Right kidney (tissue), 9 donors: ENCODE data around the gene PPP1R3G.
"Not testable (repeated sequence)": the region's sequence is repeated elsewhere in the genome, so short reads cannot be mapped to it uniquely, and the experiment has no call there.

Experiments
- DNase-seq: peaks from one replicate; pipeline ENCODE4 v3.0.0-alpha.2; 2016
- long read RNA-seq, 8 donors: transcript quantifications; one replicate each; lab custom pipeline, GENCODE V29; 2026

Gene PPP1R3G
- long read RNA-seq, donor 1, full-length matches to known transcripts, result 7 of 7 reads
- long read RNA-seq, donor 1, partial matches to known transcripts, result 0 of 7 reads
- long read RNA-seq, donor 1, other reads (novel, unspliced or antisense), result 0 of 7 reads
- long read RNA-seq, donor 2, full-length matches to known transcripts, result 6 of 6 reads
- long read RNA-seq, donor 2, partial matches to known transcripts, result 0 of 6 reads
- long read RNA-seq, donor 2, other reads (novel, unspliced or antisense), result 0 of 6 reads
- long read RNA-seq, donor 3, full-length matches to known transcripts, result 6 of 6 reads
- long read RNA-seq, donor 3, partial matches to known transcripts, result 0 of 6 reads
- long read RNA-seq, donor 3, other reads (novel, unspliced or antisense), result 0 of 6 reads
- long read RNA-seq, donor 4, full-length matches to known transcripts, result 13 of 13 reads
- long read RNA-seq, donor 4, partial matches to known transcripts, result 0 of 13 reads
- long read RNA-seq, donor 4, other reads (novel, unspliced or antisense), result 0 of 13 reads
- long read RNA-seq, donor 5, full-length matches to known transcripts, result 7 of 7 reads
- long read RNA-seq, donor 5, partial matches to known transcripts, result 0 of 7 reads
- long read RNA-seq, donor 5, other reads (novel, unspliced or antisense), result 0 of 7 reads
- long read RNA-seq, donor 6, full-length matches to known transcripts, result 8 of 8 reads
- long read RNA-seq, donor 6, partial matches to known transcripts, result 0 of 8 reads
- long read RNA-seq, donor 6, other reads (novel, unspliced or antisense), result 0 of 8 reads
- long read RNA-seq, donor 7, full-length matches to known transcripts, result 4 of 138 reads
- long read RNA-seq, donor 7, partial matches to known transcripts, result 134 of 138 reads
- long read RNA-seq, donor 7, other reads (novel, unspliced or antisense), result 0 of 138 reads
- long read RNA-seq, donor 8, full-length matches to known transcripts, result 3 of 3 reads
- long read RNA-seq, donor 8, partial matches to known transcripts, result 0 of 3 reads
- long read RNA-seq, donor 8, other reads (novel, unspliced or antisense), result 0 of 3 reads

GRCh38 chr6:5084781-5085647 is at the start of gene PPP1R3G:
Gene PPP1R3G, plus strand, starts transcription at chr6:5085341. Its CDS starts 145 bp downstream, at chr6:5085486.
- peak; percentile 91 for DNase-seq

GRCh38 chr6:5036269-5036668 is 48.9 kb upstream of the PPP1R3G start:
- DNase-seq, result no peak

GRCh38 chr6:5041955-5042354 is 43.2 kb upstream of the PPP1R3G start:
- no peak for DNase-seq

- no peak for DNase-seq
These were observed 42.7 kb upstream of the PPP1R3G start for GRCh38 chr6:5042436-5042835.

GRCh38 chr6:5044866-5045265 is 40.3 kb upstream of the PPP1R3G start:
- DNase-seq, result no peak

GRCh38 chr6:5045416-5045815 is 39.7 kb upstream of the PPP1R3G start:
- DNase-seq, result no peak

- no peak for DNase-seq
These were observed 38.7 kb upstream of the PPP1R3G start for GRCh38 chr6:5046430-5046829.

- no peak for DNase-seq
These were observed 35.1 kb upstream of the PPP1R3G start for GRCh38 chr6:5050009-5050408.

- DNase-seq, result no peak
These were observed 33.7 kb upstream of the PPP1R3G start for GRCh38 chr6:5051394-5051793.

GRCh38 chr6:5053038-5053437 is 32.1 kb upstream of the PPP1R3G start:
- no peak for DNase-seq

GRCh38 chr6:5053864-5054244 is 31.3 kb upstream of the PPP1R3G start:
- no peak for DNase-seq

- DNase-seq, result no peak
These were observed 30.8 kb upstream of the PPP1R3G start for GRCh38 chr6:5054245-5054873.

GRCh38 chr6:5055118-5055517 is 30.0 kb upstream of the PPP1R3G start:
- no peak for DNase-seq

GRCh38 chr6:5058254-5058653 is 26.9 kb upstream of the PPP1R3G start:
- DNase-seq, result no peak

GRCh38 chr6:5059036-5059896 is 25.9 kb upstream of the PPP1R3G start:
- DNase-seq, result no peak

GRCh38 chr6:5060439-5060838 is 24.7 kb upstream of the PPP1R3G start:
- not testable (repeated sequence) for DNase-seq

- DNase-seq, result no peak
These were observed 24.0 kb upstream of the PPP1R3G start for GRCh38 chr6:5061152-5061551.

GRCh38 chr6:5063617-5064016 is 21.5 kb upstream of the PPP1R3G start:
- DNase-seq, result no peak

GRCh38 chr6:5066456-5067093 is 18.6 kb upstream of the PPP1R3G start:
- no peak for DNase-seq

- DNase-seq, result no peak
These were observed 17.8 kb upstream of the PPP1R3G start for GRCh38 chr6:5067305-5067704.
